ENCODE data around the gene BCL7B. TPM values are rescaled to one million over a fixed set of nuclear protein-coding genes. Genes with fewer than 3 reads are reported as not detected.
"Not testable (repeated sequence)": the region's sequence is repeated elsewhere in the genome, so short reads cannot be mapped to it uniquely, and the experiment has no call there.

Gene BCL7B
- total RNA-seq, 3 donors from 2014 or later: 59.3 to 112 (median 62.0) TPM

GRCh38 chr7:73570521-73570920, 13.0 kb upstream of the BCL7B start:
- Histone ChIP-seq H3K36me3 (ENCODE audit: low read depth) (peaks cover 17% of the 10 kb centered on the region), H3K4me3 (no peak overlapping the region), H3K4me1 (ENCODE audit: low read depth) (peaks cover 7% of the 10 kb centered on the region), H3K9me3 (no peaks in the 10 kb centered on the region)
- intact Hi-C loops (cut with DNase I, micrococcal nuclease): no loop called here
- ATAC-seq (no peak), DNase-seq (peak in 1 of 3 donors; percentile 43)
- TF ChIP-seq CTCF (IDR thresholded peaks at IDR 0.05): no peak

GRCh38 chr7:73569042-73569608, 11.6 kb upstream of the BCL7B start:
- TF ChIP-seq CTCF (IDR thresholded peaks at IDR 0.05): no peak
- DNase-seq (no peak), ATAC-seq (no peak)
- Histone ChIP-seq H3K4me3 (no peak overlapping the region), H3K36me3 (ENCODE audit: low read depth) (peaks cover 17% of the 10 kb centered on the region), H3K9me3 (no peaks in the 10 kb centered on the region), H3K4me1 (ENCODE audit: low read depth) (peaks cover 7% of the 10 kb centered on the region)
- intact Hi-C loops (cut with DNase I, micrococcal nuclease): no loop called here

GRCh38 chr7:73567846-73568685, 10.6 kb upstream of the BCL7B start:
- ATAC-seq (no peak), DNase-seq (no peak)
- intact Hi-C loops (cut with DNase I, micrococcal nuclease): no loop called here
- no peak overlapping the region for H3K4me3 ChIP-seq
- no peak for TF ChIP-seq CTCF (IDR thresholded peaks at IDR 0.05)
- H3K36me3 ChIP-seq (ENCODE audit: low read depth): peaks cover 17% of the 10 kb centered on the region
- peaks cover 6% of the 10 kb centered on the region for H3K4me1 ChIP-seq (ENCODE audit: low read depth)
- H3K9me3 ChIP-seq: no peaks in the 10 kb centered on the region

GRCh38 chr7:73567140-73567539, 9.7 kb upstream of the BCL7B start:
- no peak for TF ChIP-seq CTCF (IDR thresholded peaks at IDR 0.05)
- ATAC-seq (no peak), DNase-seq (peak in 1 of 3 donors; percentile 17)
- Histone ChIP-seq H3K36me3 (ENCODE audit: low read depth) (peaks cover 17% of the 10 kb centered on the region), H3K4me1 (ENCODE audit: low read depth) (peaks cover 2% of the 10 kb centered on the region), H3K9me3 (no peaks in the 10 kb centered on the region), H3K4me3 (no peak overlapping the region)
- intact Hi-C loops (cut with DNase I, micrococcal nuclease): no loop called here

GRCh38 chr7:73566431-73566830, 8.9 kb upstream of the BCL7B start:
- H3K4me1 ChIP-seq (ENCODE audit: low read depth); H3K4me3 ChIP-seq; DNase-seq; intact Hi-C loops (cut with DNase I, micrococcal nuclease); H3K9me3 ChIP-seq: not testable (repeated sequence)
- ATAC-seq: peak; percentile 16
- peaks cover 11% of the 10 kb centered on the region for H3K36me3 ChIP-seq (ENCODE audit: low read depth)

- DNase-seq (no peak), ATAC-seq (peak; percentile 64)
- H3K9me3 ChIP-seq: no peaks in the 10 kb centered on the region
- H3K36me3 ChIP-seq (ENCODE audit: low read depth): peaks cover 8% of the 10 kb centered on the region
- H3K4me3 ChIP-seq: no peak overlapping the region
- intact Hi-C loops (cut with DNase I, micrococcal nuclease): no loop called here
- peaks cover 2% of the 10 kb centered on the region for H3K4me1 ChIP-seq (ENCODE audit: low read depth)
- TF ChIP-seq CTCF (IDR thresholded peaks at IDR 0.05): no peak
Observed at GRCh38 chr7:73565675-73566340, 8.3 kb upstream of the BCL7B start.
